ENCODE data around the gene RNF166.

- no peak for TF ChIP-seq ATM (IDR thresholded peaks at IDR 0.05; ENCODE audit: borderline replicate concordance)
- no peak for TF ChIP-seq RAD21 (CRISPR knock-in tag; IDR thresholded peaks at IDR 0.05)
Measured at GRCh38 chr16:88651276-88651988, 54.8 kb downstream of the RNF166 start.
